Muscle layer of duodenum (tissue), 2 donors: ENCODE measurements around the gene ADI1.

ENCODE experiments used
- H3K27ac ChIP-seq: one replicate; pipeline ENCODE4 v1.7.0; 2013; ENCODE audit warnings: mild to moderate bottlenecking, low read length
- H3K27me3 ChIP-seq: one replicate; pipeline ENCODE4 v1.7.0; 2013; ENCODE audit warnings: low read depth, mild to moderate bottlenecking, control low read depth, low read length
- H3K36me3 ChIP-seq, 2 donors: one replicate each; pipeline ENCODE4 v1.7.0; 2013; ENCODE audit warnings: low read length in 2 of 2, control low read depth in 1 of 2, mild to moderate bottlenecking in 1 of 2; ENCODE audit not compliant: insufficient read depth in 2 of 2, control insufficient read depth in 1 of 2
- H3K4me1 ChIP-seq, 2 donors: one replicate each; pipeline ENCODE4 v1.7.0; 2013; ENCODE audit warnings: low read length in 2 of 2, mild to moderate bottlenecking in 2 of 2, control low read depth in 1 of 2, moderate library complexity in 1 of 2; ENCODE audit not compliant: insufficient read depth in 2 of 2, control insufficient read depth in 1 of 2
- H3K4me3 ChIP-seq, 2 donors: one replicate each; pipeline ENCODE4 v1.7.0; 2013; ENCODE audit warnings: low read length in 2 of 2, low read depth in 1 of 2, mild to moderate bottlenecking in 1 of 2
- H3K9me3 ChIP-seq, 2 donors: one replicate each; pipeline ENCODE4 v1.7.0; 2013; ENCODE audit warnings: low read length in 2 of 2, control low read depth in 1 of 2, mild to moderate bottlenecking in 1 of 2; ENCODE audit not compliant: control insufficient read depth in 1 of 2
- donor health status: healthy.

Gene ADI1

DNA sequence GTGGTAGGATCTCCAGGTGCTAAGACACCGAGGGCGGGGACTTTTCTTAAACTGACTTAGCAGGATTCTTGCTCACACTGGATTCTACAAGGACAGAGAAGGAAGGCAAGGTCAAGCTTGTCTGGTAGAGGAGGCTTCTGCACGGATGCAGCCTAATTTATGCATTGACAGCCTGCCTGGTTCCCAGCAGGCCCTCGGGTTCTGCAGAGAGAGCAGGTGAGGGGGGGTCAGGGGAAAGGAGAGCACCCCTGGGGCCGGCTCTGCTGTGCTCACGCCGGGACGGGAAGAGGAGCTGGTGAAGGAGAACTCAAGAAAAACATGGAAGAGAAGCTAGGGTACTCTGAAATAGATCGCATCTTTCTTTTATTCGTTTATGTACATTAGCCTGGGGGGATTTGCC is 46.4 kb downstream of the ADI1 start:
- H3K27ac ChIP-seq = no peak overlapping the region
- H3K4me3 ChIP-seq = no peak overlapping the region
- no peaks in the 10 kb centered on the region for H3K9me3 ChIP-seq
- H3K4me1 ChIP-seq = peaks cover 0 to 23% of the 10 kb centered on the region in 2 donors
- no peaks in the 10 kb centered on the region for H3K27me3 ChIP-seq
- H3K36me3 ChIP-seq = peaks cover 26 to 52% of the 10 kb centered on the region in 2 donors

DNA sequence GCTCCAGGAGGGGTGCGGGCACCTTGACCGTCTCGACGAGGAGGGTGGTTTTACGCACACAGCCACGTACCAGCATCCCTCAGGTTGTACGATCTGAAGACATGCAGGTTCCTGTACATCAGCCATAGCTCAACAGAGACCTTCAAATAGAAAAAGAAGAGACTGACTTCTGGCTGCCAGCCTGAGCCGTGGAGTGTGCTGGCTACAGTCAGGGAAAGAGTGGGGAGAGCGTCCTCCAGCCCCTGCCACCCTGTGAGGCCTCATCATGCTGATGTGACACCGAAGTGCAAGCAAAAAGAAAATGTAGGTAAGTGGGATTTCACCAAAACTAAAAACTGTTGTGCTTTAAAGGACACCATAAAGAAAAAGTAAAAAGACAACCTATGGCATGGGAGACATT is 47.0 kb downstream of the ADI1 start:
- peaks cover 32 to 54% of the 10 kb centered on the region in 2 donors for H3K36me3 ChIP-seq
- H3K27ac ChIP-seq = no peak overlapping the region
- H3K4me3 ChIP-seq = no peak overlapping the region
- peaks cover 0 to 23% of the 10 kb centered on the region in 2 donors for H3K4me1 ChIP-seq
- no peaks in the 10 kb centered on the region for H3K27me3 ChIP-seq
- no peaks in the 10 kb centered on the region for H3K9me3 ChIP-seq

DNA sequence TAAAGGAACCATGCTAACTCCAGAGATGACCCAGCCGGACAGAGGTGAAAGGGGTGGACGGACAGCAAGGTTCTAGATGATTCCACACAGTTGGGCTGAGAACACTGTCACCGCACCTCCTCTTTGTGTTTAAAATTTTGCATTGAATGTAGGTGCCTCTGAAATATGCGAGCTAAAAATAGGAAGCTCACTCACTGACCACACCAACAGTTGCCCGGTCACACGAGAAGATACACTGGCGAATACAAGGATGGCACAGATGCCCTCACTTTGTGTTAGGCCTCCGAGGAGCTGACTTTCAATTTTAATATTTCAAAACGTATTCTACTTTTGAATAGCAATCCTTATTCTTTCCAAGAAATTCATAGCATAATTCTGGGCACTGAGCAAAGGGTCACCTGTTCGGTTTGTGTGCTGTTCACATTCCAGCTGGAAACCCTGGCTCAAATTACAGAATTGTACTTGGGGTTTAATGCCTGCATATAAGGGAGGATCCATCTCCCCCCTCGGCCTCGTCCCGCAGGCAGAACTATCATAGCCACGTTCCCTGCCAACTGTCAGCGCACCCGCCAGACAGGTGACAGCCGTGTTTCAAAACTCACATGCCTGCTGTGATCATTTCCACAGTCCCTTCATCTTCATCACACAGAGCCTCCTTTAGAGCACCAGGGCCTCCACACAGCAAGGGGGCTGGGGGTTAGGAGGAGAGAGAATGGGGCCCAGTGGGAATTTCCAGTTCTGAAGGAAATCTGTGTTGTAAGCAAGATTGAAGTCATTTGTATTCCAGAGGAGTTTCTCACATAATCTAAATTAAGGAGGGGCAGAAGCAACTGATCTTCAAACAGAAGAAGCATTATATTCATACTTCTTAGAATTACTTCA is 48.2 kb downstream of the ADI1 start:
- Histone ChIP-seq H3K27me3 (no peaks in the 10 kb centered on the region), H3K36me3 (peaks cover 32 to 58% of the 10 kb centered on the region in 2 donors), H3K9me3 (no peaks in the 10 kb centered on the region), H3K27ac (no peak overlapping the region), H3K4me3 (no peak overlapping the region), H3K4me1 (peaks cover 0 to 23% of the 10 kb centered on the region in 2 donors)

DNA sequence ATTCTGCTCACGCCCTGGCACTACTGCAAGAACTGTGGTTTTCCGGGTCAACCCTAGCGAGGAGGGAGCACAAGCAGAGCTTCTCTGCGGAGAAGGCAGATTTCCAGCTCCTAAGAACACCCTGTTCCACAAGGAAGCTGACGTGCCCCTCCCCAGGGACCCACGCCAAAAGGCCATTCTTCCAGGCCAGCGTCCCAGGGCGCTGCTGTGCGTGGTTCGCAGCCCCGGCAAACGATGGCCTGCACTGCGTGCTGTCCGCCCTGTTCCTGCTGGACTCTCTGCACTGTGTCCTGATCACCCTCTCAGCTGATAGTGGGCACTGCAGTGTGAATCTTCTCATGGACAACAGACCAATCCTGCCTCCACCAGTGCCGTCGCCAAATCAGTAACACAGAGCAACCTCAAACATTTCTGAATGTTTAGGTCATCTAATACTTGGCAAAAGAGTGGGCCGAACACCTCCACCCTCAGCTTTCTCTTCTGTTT is 49.1 kb downstream of the ADI1 start:
- Histone ChIP-seq H3K27me3 (no peaks in the 10 kb centered on the region), H3K36me3 (peaks cover 34 to 62% of the 10 kb centered on the region in 2 donors), H3K4me3 (no peak overlapping the region), H3K27ac (no peak overlapping the region), H3K4me1 (peaks cover 0 to 23% of the 10 kb centered on the region in 2 donors), H3K9me3 (no peaks in the 10 kb centered on the region)

DNA sequence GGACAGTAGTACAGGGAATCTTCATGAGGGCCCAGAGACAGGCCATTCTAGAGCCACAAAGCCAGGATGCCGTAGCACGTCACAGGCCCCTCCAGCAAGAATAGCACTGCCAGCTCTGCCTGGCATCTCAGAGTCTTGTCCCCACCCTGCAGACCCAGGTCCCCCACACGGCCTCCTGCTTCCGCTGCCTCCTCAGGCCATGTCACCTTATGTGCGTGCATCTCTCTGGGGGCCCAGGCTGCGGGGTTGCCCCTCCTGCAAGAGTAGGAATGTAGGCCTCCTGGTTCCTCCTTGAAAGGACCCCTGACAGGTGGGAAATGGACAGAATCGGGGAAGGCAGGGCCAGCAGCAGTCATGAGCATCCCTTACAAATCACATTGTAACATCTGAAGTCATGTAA is 49.8 kb downstream of the ADI1 start:
- Histone ChIP-seq H3K4me1 (peaks cover 0 to 23% of the 10 kb centered on the region in 2 donors), H3K27ac (no peak overlapping the region), H3K4me3 (no peak overlapping the region), H3K27me3 (no peaks in the 10 kb centered on the region), H3K36me3 (peaks cover 39 to 69% of the 10 kb centered on the region in 2 donors), H3K9me3 (no peaks in the 10 kb centered on the region)

DNA sequence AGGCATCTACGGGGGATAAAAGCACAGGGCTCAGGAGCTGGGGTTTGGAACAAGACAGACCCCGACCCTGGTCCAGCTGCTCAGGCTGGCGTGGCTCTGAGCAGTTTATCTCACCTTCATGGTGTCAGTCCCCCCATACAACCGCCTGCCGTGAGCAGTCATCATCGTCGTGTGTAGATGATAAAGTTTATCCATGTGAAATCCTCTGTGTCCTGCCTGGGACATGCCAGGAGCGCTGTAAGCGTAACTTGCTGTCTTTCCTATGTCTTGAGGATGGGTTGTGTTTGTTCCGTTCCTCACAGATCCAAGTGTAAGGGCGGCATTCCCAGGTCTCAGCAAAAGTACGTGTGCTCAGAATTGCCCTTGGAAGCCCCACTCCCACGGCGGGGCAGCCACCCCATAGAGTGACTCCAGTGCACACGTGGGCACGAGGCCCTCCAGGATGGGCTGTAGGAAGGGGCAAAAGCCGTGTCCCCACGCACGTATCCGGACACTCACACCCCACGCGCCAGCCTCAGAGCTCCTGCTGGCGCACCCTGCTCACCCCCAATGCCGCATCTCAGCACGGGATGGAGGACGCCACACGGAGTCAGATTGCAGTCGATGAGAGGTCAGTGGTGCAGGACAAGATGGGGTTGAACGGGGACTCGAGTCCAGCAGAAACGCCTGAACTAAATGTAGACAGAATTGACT is 50.9 kb downstream of the ADI1 start:
- Histone ChIP-seq H3K9me3 (no peaks in the 10 kb centered on the region), H3K27ac (no peak overlapping the region), H3K27me3 (no peaks in the 10 kb centered on the region), H3K4me3 (no peak overlapping the region), H3K36me3 (peaks cover 43 to 69% of the 10 kb centered on the region in 2 donors), H3K4me1 (peaks cover 0 to 23% of the 10 kb centered on the region in 2 donors)

DNA sequence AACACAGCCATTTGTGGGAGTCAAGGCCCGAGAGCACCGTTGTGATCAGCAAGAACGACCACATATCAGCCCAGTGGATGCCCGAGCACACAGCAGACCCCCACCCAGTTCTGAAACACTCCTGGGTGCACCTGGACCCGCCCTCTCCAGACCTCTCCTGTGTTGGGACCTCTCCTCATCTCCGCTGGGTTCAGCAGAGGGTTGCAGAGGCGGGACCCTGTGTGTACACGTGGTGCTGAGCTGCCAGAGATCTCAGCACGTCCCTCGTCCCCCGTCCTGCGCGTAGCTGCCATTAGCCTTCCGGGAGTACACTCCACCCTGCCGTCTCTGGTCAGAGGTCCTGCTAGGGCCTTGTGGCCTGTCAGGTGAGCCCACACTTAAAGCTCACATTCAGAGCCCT is 51.7 kb downstream of the ADI1 start:
- Histone ChIP-seq H3K36me3 (peaks cover 49 to 65% of the 10 kb centered on the region in 2 donors), H3K27ac (no peak overlapping the region), H3K27me3 (no peaks in the 10 kb centered on the region), H3K4me3 (no peak overlapping the region), H3K9me3 (no peaks in the 10 kb centered on the region), H3K4me1 (peaks cover 0 to 23% of the 10 kb centered on the region in 2 donors)

DNA sequence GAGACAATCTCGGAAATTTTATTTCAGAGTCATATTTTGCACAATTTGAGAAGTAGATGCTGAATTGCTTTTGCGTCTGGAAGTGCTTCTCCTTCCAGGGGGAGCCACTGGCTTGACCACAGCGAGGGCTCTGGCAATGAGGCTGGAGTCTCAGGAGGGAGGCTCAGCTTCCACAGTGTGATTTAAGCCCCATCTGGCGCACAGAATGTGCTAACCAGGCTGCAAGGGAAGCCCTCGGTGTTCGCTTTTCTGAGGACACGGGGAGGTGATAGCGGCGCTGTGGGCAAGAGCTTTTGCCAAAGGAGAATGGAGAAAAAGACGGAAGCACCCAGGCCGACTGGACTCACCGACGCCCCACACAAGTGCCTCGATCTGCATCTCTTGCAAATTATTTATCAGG is 52.4 kb downstream of the ADI1 start:
- H3K4me3 ChIP-seq = no peak overlapping the region
- H3K9me3 ChIP-seq = no peaks in the 10 kb centered on the region
- H3K27ac ChIP-seq = no peak overlapping the region
- H3K36me3 ChIP-seq = peaks cover 42 to 58% of the 10 kb centered on the region in 2 donors
- H3K27me3 ChIP-seq = no peaks in the 10 kb centered on the region
- peaks cover 0 to 23% of the 10 kb centered on the region in 2 donors for H3K4me1 ChIP-seq

DNA sequence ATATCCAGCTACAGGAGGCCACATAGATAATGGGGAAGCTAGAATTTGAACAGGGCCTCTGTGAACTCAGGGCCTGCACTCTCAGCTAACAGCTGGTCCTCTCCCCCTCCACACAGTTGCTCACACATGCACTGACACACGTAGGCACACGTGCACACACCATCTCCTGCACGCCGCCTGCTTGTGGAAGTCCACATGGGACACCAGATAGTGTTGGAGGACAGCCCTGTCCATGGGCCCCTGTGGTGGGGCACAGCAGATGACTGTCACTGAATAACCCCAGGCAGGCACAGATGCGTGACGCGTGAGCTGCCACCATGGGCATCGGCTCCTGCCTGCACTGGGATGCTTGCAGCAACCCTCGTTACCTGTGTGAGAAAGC is 52.9 kb downstream of the ADI1 start:
- no peaks in the 10 kb centered on the region for H3K27me3 ChIP-seq
- H3K9me3 ChIP-seq = no peaks in the 10 kb centered on the region
- H3K27ac ChIP-seq = no peak overlapping the region
- peaks cover 37 to 58% of the 10 kb centered on the region in 2 donors for H3K36me3 ChIP-seq
- peaks cover 0 to 19% of the 10 kb centered on the region in 2 donors for H3K4me1 ChIP-seq
- H3K4me3 ChIP-seq = no peak overlapping the region

DNA sequence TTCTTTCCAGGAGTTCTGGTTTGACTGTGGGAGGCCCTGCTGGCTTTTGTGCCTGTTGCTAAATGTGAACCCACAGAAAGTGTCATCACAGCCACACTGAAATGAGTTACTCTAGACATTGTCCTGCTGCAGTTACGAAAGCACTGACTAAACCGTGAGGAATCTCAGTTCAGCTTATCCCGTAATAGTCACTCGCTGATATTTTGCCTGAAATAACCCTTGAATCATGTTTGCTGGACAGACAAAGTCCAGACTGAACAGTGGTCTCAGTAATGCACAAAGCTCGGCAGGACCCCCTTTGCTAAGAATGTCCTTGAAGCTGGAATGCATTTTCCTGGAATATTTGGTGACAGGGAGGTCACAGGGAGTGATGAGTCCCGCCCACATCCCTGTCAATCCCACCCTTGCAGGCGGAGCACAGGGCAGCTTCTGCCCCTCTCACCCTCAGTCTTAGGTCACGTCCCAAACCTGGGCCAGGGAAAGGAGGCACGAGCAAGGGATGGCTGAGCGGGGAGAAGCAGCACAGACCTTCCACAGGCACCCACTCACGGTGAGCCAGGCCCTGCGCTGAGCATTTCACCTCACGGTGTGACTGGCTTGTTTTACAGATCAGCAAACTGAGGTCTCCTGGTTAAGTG is 53.4 kb downstream of the ADI1 start:
- Histone ChIP-seq H3K36me3 (peaks cover 37 to 61% of the 10 kb centered on the region in 2 donors), H3K9me3 (no peaks in the 10 kb centered on the region), H3K27ac (no peak overlapping the region), H3K27me3 (no peaks in the 10 kb centered on the region), H3K4me1 (peaks cover 0 to 15% of the 10 kb centered on the region in 2 donors), H3K4me3 (no peak overlapping the region)

DNA sequence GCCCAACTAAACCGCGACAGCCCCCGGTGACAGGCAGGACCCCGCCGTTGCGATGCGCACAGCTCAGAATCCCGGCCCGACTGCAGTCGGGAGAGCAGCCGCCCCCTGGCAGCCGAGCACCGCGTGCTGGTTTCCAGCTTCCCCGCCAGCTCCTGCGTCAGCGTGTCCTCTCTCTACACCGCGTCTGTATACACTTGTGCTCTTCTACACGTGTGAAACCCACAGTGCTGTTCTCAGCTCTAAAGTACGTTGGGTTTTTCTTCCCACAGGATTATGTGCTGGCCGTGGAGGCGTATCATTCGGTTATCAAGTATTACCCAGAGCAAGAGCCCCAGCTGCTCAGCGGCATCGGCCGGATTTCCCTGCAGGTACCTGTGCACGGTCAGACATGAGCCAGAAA is 54.0 kb downstream of the ADI1 start:
- peaks cover 0 to 10% of the 10 kb centered on the region in 2 donors for H3K4me1 ChIP-seq
- H3K4me3 ChIP-seq = no peak overlapping the region
- H3K36me3 ChIP-seq = peaks cover 37 to 61% of the 10 kb centered on the region in 2 donors
- no peaks in the 10 kb centered on the region for H3K9me3 ChIP-seq
- H3K27me3 ChIP-seq = no peaks in the 10 kb centered on the region
- no peak overlapping the region for H3K27ac ChIP-seq
